Thoracic aorta (tissue), 2 donors: ENCODE results near the gene MYRFL. TPM values are rescaled to one million over a fixed set of nuclear protein-coding genes. Genes with fewer than 3 reads are reported as not detected.
"Not testable (repeated sequence)": the region's sequence is repeated elsewhere in the genome, so short reads cannot be mapped to it uniquely, and the experiment has no call there.

Experiments used
- ATAC-seq: fragments of 150-250 bp; one replicate; pipeline ENCODE4 v1.8.0; 2017; ENCODE audit warnings: low read depth; ENCODE audit not compliant: insufficient number of reproducible peaks, low FRiP score
- DNase-seq: peaks from one replicate; pipeline ENCODE4 v3.0.0-alpha.2; 2020; ENCODE audit warnings: low spot score
- H3K27ac ChIP-seq, 2 donors: fragments of 200-600 bp; sonication (generic); 1 replicate in 1 of 2; 2 replicates in 1 of 2; pipeline ENCODE4 v1.5.1; 2016; ENCODE audit warnings: mild to moderate bottlenecking in 2 of 2, moderate library complexity in 2 of 2
- H3K27me3 ChIP-seq: fragments of 200-600 bp; sonication (generic); replicated peaks from 2 replicates; pipeline ENCODE4 v1.6.0; 2016; ENCODE audit warnings: mild to moderate bottlenecking; ENCODE audit not compliant: insufficient read depth
- H3K36me3 ChIP-seq: fragments of 200-600 bp; sonication (generic); one replicate; pipeline ENCODE4 v1.5.1; 2016
- H3K4me1 ChIP-seq, 2 donors: fragments of 200-600 bp; sonication (generic); 1 replicate in 1 of 2; 2 replicates in 1 of 2; pipeline versions ENCODE4 v1.5.1 to v1.6.0; 2016; ENCODE audit warnings: low read depth in 2 of 2, mild to moderate bottlenecking in 1 of 2; ENCODE audit not compliant: control insufficient read depth in 1 of 2
- H3K4me3 ChIP-seq: fragments of 200-600 bp; sonication (generic); 2 replicates; pipeline ENCODE4 v1.5.1; 2016; ENCODE audit warnings: mild to moderate bottlenecking
- H3K9me3 ChIP-seq: fragments of 200-600 bp; sonication (generic); 2 replicates; pipeline ENCODE4 v1.5.1; 2016
- CTCF ChIP-seq: fragments of 200-600 bp; sonication (generic); IDR thresholded peaks from one replicate; pipeline ENCODE4 v1.5.1; 2019; ENCODE audit warnings: antibody characterized with exemption
- total RNA-seq, 2 donors: library from RNA; depleted of rRNA; stranded (reverse); fragments of >200 nt; gene quantifications; one replicate each; pipeline versions ENCODE4 v1.1.0 to v1.2.3, GENCODE V29; 2016

The MYRFL gene
- not detected for total RNA-seq

- H3K4me1 ChIP-seq = peaks cover 0 to 4% of the 10 kb centered on the region in 2 donors
- no peaks in the 10 kb centered on the region for H3K27me3 ChIP-seq
- H3K4me3 ChIP-seq = no peak within 1 kb of the TSS
- no peaks in the 10 kb centered on the region for H3K9me3 ChIP-seq
- H3K27ac ChIP-seq = no peak within 1 kb of the TSS
- no peak for DNase-seq
- ATAC-seq = no peak
- H3K36me3 ChIP-seq = no peaks in the 10 kb centered on the region
- no peak for TF ChIP-seq CTCF
These were observed at the start of gene MYRFL for GRCh38 chr12:69824966-69825560. MYRFL (plus strand) TSS chr12:69825227; CDS start chr12:69825518, 291 bp downstream.

- no peak overlapping the region for H3K4me3 ChIP-seq
- DNase-seq (no peak), ATAC-seq (no peak)
- H3K4me1 ChIP-seq = no peaks in the 10 kb centered on the region
- H3K27ac ChIP-seq = no peak overlapping the region
- H3K27me3 ChIP-seq = no peaks in the 10 kb centered on the region
- H3K9me3 ChIP-seq = peaks cover 4% of the 10 kb centered on the region
- no peaks in the 10 kb centered on the region for H3K36me3 ChIP-seq
- TF ChIP-seq CTCF = no peak
These were observed 45.1 kb upstream of the MYRFL start for GRCh38 chr12:69779928-69780327.

- Histone ChIP-seq H3K9me3 (peaks cover 4% of the 10 kb centered on the region), H3K4me1 (no peaks in the 10 kb centered on the region), H3K36me3 (no peaks in the 10 kb centered on the region), H3K27me3 (no peaks in the 10 kb centered on the region), H3K27ac (no peak overlapping the region), H3K4me3 (no peak overlapping the region)
- ATAC-seq = no peak
- no peak for DNase-seq
- no peak for TF ChIP-seq CTCF
These were observed 41.7 kb upstream of the MYRFL start for GRCh38 chr12:69783365-69783764.

GRCh38 chr12:69789351-69789750 is 35.7 kb upstream of the MYRFL start:
- H3K27me3 ChIP-seq = no peaks in the 10 kb centered on the region
- no peak for ATAC-seq
- no peak overlapping the region for H3K27ac ChIP-seq
- no peak for DNase-seq
- H3K9me3 ChIP-seq = peaks cover 9% of the 10 kb centered on the region
- no peak for TF ChIP-seq CTCF
- no peaks in the 10 kb centered on the region for H3K36me3 ChIP-seq
- H3K4me3 ChIP-seq = no peak overlapping the region
- no peaks in the 10 kb centered on the region for H3K4me1 ChIP-seq

GRCh38 chr12:69792533-69792932 is 32.5 kb upstream of the MYRFL start:
- no peak overlapping the region for H3K27ac ChIP-seq
- TF ChIP-seq CTCF = no peak
- H3K4me3 ChIP-seq = no peak overlapping the region
- H3K36me3 ChIP-seq = no peaks in the 10 kb centered on the region
- peaks cover 9% of the 10 kb centered on the region for H3K9me3 ChIP-seq
- H3K4me1 ChIP-seq = no peaks in the 10 kb centered on the region
- no peak for DNase-seq
- H3K27me3 ChIP-seq = no peaks in the 10 kb centered on the region
- ATAC-seq = no peak

- H3K4me3 ChIP-seq, DNase-seq, H3K9me3 ChIP-seq, ATAC-seq, H3K4me1 ChIP-seq, H3K27ac ChIP-seq, H3K36me3 ChIP-seq, H3K27me3 ChIP-seq: not testable (repeated sequence)
These were observed 17.7 kb upstream of the MYRFL start for GRCh38 chr12:69807101-69807897.
